Forelimb muscle (tissue), 1 donor: ENCODE measurements around the gene TAF11. TPM values are rescaled to one million over a fixed set of nuclear protein-coding genes. Genes with fewer than 3 reads are reported as not detected.
"Not testable (repeated sequence)": the region's sequence is repeated elsewhere in the genome, so short reads cannot be mapped to it uniquely, and the experiment has no call there.

ENCODE experiments used
- DNase-seq: peaks from one replicate; pipeline ENCODE4 v3.0.0-alpha.2; 2013; ENCODE audit warnings: low read depth
- polyA plus RNA-seq: library from polyadenylated mRNA; unstranded; fragments of 120-200 nt; gene quantifications from one replicate; pipeline ENCODE4 v1.2.1, GENCODE V29; 2013; ENCODE audit not compliant: insufficient read length

TAF11 gene
- polyA plus RNA-seq, 1 donor = 45.3 TPM

- no peak for DNase-seq
These were observed 17.3 kb upstream of the TAF11 start for GRCh38 chr6:34904990-34905613.

- DNase-seq = no peak
These were observed 14.1 kb upstream of the TAF11 start for GRCh38 chr6:34901930-34902329.

- no peak for DNase-seq
These were observed 12.6 kb upstream of the TAF11 start for GRCh38 chr6:34900321-34901031.

- DNase-seq = not testable (repeated sequence)
These were observed 11.9 kb upstream of the TAF11 start for GRCh38 chr6:34899748-34900147.

- DNase-seq = no peak
These were observed 9.9 kb upstream of the TAF11 start for GRCh38 chr6:34897716-34898115.

GRCh38 chr6:34897130-34897529 lies 9.3 kb upstream of the TAF11 start:
- no peak for DNase-seq

GRCh38 chr6:34894693-34895092 lies 6.9 kb upstream of the TAF11 start:
- DNase-seq = no peak

- DNase-seq = no peak
These were observed 3.5 kb upstream of the TAF11 start for GRCh38 chr6:34891296-34891695.

- no peak for DNase-seq
These were observed 2.7 kb upstream of the TAF11 start for GRCh38 chr6:34890533-34890925.

GRCh38 chr6:34888874-34889555 lies 1.2 kb upstream of the TAF11 start, which contains the start of gene ANKS1A:
TSS of gene ANKS1A (plus strand) at chr6:34889255. CDS start at chr6:34889403, 148 bp downstream.
- DNase-seq = no peak

GRCh38 chr6:34888514-34888856 lies 643 bp upstream of the TAF11 start:
- DNase-seq = no peak

- not testable (repeated sequence) for DNase-seq
These were observed 2.0 kb downstream of the TAF11 start for GRCh38 chr6:34885837-34886236.

GRCh38 chr6:34884996-34885395 lies 2.8 kb downstream of the TAF11 start:
- DNase-seq = no peak

- not testable (repeated sequence) for DNase-seq
These were observed 3.8 kb downstream of the TAF11 start for GRCh38 chr6:34884073-34884472.

- no peak for DNase-seq
These were observed 9.9 kb downstream of the TAF11 start for GRCh38 chr6:34877869-34878485.

- DNase-seq = no peak
These were observed 10.6 kb downstream of the TAF11 start for GRCh38 chr6:34877259-34877658.

- DNase-seq = no peak
These were observed 11.4 kb downstream of the TAF11 start for GRCh38 chr6:34876472-34876871.

- no peak for DNase-seq
These were observed 12.3 kb downstream of the TAF11 start for GRCh38 chr6:34875292-34876213.

- DNase-seq = no peak
These were observed 15.5 kb downstream of the TAF11 start for GRCh38 chr6:34872332-34872731.

GRCh38 chr6:34871853-34872252 lies 16.0 kb downstream of the TAF11 start:
- DNase-seq = no peak

- DNase-seq = no peak
These were observed 20.4 kb downstream of the TAF11 start for GRCh38 chr6:34867484-34867883.
